ENCODE measurements around the gene SETDB2.

The SETDB2 gene

GRCh38 chr13:49443704-49444523 is at the start of gene SETDB2, which contains the start of gene CAB39L:
TSS of gene SETDB2 (plus strand) at chr13:49444274. CDS start at chr13:49451894, 7,620 bp downstream.
TSS of gene CAB39L (minus strand) at chr13:49444064. CDS start at chr13:49382910, 61,154 bp downstream.
- peak; percentile 94 for DNase-seq (ENCODE audit: low read depth)

DNA sequence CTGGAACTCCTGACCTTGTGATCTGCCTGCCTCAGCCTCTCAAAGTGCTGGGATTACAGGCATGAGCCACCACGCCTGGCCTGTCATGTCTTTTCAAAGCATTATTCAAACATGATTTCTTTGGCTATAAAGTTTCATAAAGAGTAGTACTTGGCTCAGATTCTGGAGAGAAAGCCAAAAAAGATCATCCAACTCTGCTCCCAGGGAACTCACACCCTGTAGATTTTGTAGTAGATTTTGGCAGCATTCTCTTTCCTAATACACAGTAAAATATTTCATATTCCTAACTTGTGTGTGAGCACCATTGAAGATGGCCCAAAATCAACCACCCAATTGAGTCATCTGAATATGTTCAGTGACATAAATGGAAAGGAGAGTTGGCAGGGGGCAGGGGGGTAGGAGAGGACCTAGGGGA is 48.6 kb upstream of the SETDB2 start:
- DNase-seq (ENCODE audit: low read depth): no peak

DNA sequence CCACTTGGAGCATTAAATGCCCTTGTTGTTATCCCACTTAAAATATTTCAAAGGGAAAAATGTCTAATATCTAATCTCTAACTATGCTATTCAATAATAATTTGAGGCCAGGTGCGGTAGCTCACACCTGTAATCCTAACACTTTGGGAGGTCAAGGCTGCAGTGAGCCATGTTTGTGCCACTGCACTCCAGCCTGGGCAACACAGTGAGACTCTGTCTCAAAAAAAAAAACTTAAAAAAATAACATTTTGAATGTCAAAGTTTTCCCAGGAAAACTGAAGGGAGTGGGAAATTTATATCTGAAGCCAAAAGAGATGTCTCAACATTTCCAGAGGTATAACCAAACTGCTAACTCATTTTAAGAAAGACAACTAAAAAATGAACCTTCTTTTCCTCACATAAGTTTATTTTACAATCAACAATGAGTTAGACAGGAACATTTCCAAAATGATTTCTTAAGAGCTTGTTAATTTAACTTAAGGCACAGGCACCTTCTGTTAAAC is 48.1 kb upstream of the SETDB2 start:
- DNase-seq (ENCODE audit: low read depth): no peak

DNA sequence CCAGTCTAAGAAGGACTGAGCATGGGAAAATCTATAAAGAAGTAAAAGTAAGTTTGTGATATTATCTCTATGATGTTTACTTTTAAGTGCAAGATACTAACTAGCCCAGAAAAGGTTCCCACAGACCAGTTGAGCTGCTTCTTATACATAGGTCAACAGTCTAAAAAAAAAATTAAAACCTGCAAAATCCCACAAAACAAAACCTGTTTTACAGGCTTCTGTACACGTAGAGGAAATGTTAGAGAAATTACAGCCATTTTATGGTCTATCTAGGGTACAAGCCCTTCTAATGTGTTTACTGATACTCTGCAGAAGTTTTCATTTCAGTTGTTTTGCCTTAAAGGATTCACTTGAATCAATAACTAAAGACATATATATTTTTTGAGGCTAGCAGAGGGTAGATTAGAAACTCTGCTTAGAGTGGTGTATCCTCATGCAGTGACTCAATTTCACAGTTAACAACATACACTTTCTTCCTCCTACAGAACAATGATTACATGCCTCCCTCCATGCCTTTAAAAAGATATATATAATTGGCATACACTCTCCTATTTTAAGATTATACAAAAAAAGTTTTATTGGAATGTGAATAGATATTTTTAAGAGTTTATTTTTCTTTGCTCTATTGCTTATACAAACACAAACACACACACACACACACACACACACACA is 44.1 kb upstream of the SETDB2 start:
- DNase-seq (ENCODE audit: low read depth): no peak

DNA sequence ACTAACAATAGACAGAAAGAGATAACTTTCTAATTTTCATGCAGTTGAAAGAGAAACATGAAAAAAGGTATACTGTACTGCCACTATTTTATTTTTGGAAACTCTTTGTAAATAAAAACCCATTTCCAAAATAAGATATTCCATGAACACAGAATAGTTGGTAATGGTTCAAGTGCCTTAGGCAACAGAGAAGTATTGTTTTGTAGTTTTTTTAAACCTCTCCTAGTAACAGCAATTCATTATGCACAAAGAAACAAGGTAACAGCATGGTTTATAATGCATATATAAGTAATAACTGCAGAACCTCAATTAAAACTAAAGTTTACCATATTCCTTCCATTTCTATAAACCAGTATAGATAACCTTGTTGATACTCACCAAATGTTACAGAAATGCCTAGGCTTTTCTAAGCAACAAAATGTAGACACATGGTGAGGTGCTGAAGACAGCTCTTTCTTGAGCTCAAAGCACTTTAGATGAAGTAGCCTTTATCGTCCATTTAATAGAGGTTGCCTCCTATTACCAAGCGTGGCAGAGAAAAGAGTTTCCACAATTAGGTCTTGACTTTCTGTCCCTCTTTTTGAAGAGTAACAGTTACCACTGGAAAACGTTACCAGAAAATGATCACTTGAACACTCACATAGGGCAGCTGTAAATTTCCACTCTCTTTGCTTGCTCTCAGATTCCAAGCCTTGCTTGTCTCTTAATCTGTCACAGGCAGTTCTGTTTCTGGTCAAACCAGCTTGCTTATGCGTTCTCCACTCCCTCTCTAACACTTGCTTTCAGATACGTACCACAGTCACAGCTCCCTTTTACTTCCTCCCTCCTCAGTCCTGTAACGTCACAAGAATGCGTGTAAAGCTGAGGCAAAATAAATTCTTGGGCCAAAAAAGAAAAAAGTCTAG is 43.1 kb upstream of the SETDB2 start:
- no peak for DNase-seq (ENCODE audit: low read depth)

GRCh38 chr13:49403996-49404702 is 39.9 kb upstream of the SETDB2 start:
- no peak for DNase-seq (ENCODE audit: low read depth)

- DNase-seq (ENCODE audit: low read depth): no peak
Observed at GRCh38 chr13:49404703-49405020, 39.4 kb upstream of the SETDB2 start.

DNA sequence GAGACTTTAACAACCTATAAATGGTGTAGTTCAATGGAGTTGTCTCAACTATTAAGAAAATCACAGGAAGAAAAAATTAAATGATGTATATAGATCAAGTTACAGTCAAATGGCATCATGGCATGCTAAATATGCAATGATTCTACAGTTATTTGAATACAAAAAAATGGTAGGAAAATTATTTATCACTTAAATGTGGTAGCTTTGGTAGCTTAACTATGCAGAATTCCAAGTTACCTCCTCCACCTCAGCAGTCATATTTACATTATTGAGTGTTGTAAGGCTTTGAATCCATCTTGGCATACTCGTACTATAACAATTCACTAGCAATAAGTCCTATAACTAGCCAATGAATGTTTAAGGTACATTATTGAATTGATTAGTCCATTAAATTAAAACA is 37.0 kb upstream of the SETDB2 start:
- DNase-seq (ENCODE audit: low read depth): no peak

GRCh38 chr13:49407936-49408335 is 36.1 kb upstream of the SETDB2 start:
- DNase-seq (ENCODE audit: low read depth): no peak

GRCh38 chr13:49409008-49409407 is 35.1 kb upstream of the SETDB2 start:
- DNase-seq (ENCODE audit: low read depth): no peak

DNA sequence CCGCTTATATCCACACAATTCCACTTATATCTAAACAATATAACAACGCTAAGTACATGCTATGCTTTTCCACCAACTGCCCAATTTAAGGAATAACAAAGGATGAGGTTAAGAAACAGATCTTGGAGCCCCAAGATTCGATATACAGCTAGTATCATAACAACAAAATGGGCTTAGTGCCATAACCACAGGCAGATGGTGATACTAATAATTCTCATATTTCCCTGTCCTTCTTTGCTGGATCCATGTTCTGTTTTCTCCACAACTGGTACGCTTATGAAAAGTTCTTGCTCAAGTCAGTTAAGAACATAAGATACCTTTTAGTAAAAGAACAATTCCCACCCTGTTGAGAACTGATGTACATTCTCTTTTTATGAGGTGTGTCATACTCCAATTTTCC is 34.1 kb upstream of the SETDB2 start:
- DNase-seq (ENCODE audit: low read depth): no peak

DNA sequence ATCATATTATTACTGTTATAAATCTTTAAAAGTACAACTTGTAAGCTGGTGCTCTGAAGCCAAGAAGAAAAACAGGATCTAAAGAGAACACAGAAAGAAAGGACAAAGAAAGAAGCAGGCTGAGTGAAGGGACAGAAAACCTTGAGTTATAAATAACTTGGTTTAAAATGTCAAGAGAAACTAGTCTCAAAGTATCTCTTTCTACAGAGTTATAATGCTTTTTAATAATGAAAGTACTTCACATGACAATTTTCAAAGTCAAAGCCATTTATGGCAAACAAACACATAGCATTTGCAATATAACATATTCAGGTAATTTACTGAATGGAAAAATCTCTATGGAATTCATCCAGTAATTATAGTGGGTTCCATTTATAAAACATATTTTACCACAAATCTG is 33.6 kb upstream of the SETDB2 start:
- DNase-seq (ENCODE audit: low read depth): no peak

DNA sequence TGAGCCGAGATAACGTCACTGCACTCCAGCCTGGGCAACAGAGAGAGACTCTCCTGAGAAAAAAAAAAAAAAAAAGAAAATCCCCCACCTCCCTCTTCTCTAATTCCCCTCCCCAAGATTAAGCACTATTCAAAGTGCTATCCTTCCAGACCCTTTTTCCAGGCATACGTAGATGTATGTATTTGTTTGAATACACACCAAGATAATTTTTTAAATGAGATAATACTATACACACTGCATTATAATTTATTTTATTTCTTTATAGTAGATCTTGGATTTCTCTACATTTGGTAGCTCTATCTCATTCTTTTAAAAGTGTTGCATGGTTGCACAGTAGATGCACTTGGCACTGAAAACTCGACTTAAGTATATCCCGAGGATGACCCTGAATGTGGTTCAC is 32.7 kb upstream of the SETDB2 start:
- no peak for DNase-seq (ENCODE audit: low read depth)

GRCh38 chr13:49412749-49413148 is 31.3 kb upstream of the SETDB2 start:
- no peak for DNase-seq (ENCODE audit: low read depth)

GRCh38 chr13:49417161-49417560 is 26.9 kb upstream of the SETDB2 start:
- no peak for DNase-seq (ENCODE audit: low read depth)

- no peak for DNase-seq (ENCODE audit: low read depth)
Observed at GRCh38 chr13:49418206-49418605, 25.9 kb upstream of the SETDB2 start.

DNA sequence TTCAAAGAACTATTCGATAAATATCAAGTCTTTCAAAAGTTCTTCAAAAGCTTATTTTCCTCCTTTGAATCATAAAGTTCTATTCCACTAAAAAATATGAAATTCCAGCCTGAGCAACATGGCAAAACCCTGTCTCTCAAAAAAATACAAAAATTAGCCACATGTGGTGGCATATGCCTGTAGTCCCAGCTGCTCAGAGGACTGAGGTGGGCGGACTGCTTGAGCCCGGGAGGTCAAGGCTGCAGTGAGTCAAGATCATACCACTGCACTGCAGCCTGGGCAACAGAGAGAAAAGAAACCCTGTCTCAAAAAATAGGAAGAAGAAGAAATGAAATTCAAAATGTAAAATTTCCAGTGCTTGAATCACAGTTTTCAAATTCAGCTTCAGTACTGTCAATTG is 24.8 kb upstream of the SETDB2 start:
- DNase-seq (ENCODE audit: low read depth): no peak

DNA sequence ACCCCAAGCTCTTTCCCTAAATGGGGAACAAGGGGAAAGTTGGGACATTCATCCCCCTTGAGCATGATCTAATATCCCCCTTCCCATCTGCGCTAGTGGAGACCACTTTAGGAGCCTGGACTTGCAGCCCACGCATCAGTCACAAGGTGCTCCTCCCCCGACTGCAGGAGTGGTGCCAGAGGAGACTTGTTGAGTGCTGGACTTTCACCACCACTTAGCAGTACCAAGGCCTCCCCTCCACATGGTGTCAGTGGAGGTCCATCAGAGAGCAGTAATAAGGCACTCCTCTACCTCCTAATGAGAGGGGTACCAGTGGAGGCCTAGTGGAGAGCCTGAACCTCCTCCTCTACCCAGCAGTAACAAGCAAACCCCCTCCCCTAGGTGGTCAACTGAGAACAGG is 22.7 kb upstream of the SETDB2 start:
- no peak for DNase-seq (ENCODE audit: low read depth)

DNA sequence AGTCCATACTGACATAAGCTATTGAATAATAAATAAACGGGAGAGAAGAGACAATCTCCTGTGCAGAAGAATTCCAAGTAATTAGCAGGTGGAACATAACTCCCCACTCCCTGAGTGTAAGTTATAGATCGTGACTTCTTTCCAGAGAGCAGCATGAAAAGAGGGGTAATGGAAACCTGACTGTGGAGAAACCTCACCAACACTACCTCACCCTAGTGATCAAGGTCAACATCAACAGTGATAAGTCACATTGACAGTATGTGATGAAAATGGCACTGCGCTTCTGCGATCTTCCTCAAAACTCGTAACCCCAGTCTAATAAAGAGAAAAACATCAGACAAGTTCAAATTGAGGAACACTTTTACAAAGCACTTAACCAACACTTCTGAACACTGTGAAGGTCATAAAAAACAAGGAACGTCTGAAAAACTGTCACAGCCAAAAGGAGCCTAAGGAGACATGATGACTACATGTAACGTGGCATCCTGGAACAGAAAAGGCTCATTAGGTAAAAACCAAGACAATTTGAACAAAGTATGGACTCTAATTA is 20.0 kb upstream of the SETDB2 start:
- no peak for DNase-seq (ENCODE audit: low read depth)

GRCh38 chr13:49428041-49428763 is 15.9 kb upstream of the SETDB2 start:
- no peak for DNase-seq (ENCODE audit: low read depth)

DNA sequence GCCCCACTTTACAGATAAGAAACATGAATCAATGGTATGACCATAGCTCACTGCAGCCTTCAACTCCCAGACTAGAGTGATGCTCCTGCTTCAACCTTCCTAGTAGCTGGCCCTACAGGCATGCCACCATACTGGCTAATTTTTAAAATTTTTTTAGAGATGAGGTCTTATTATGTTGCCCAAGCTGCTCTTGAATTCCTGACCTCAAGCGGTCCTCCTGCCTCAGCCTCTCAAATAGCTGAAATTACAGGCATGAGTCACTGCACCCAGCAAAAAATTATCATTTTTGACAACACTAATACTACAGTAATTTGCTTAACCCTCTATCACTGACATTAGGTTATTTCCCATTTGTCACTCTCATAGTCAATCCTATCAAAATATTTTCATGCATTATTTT is 15.0 kb upstream of the SETDB2 start:
- no peak for DNase-seq (ENCODE audit: low read depth)

Measured in activated T-cell treated with anti-CD3 and anti-CD28 coated beads for 1 hour (primary cell).